KMS-11 (cell line): ENCODE data around the gene UCK2.

ENCODE experiments used
- H2AFZ ChIP-seq: fragments of 200-600 bp; sonication (generic); 2 replicates; pipeline ENCODE4 v1.6.1; 2016; ENCODE audit warnings: antibody characterized with exemption, mixed run types, low read depth
- H3K27ac ChIP-seq: fragments of 200-600 bp; sonication (generic); 2 replicates; pipeline ENCODE4 v1.6.1; 2016; ENCODE audit warnings: mild to moderate bottlenecking, mixed run types
- H3K27me3 ChIP-seq: fragments of 200-600 bp; sonication (generic); 2 replicates; pipeline ENCODE4 v1.6.1; 2017; ENCODE audit warnings: mild to moderate bottlenecking, low read depth, mixed run types, moderate library complexity; ENCODE audit not compliant: insufficient read depth
- H3K36me3 ChIP-seq: fragments of 200-600 bp; sonication (generic); 2 replicates; pipeline ENCODE4 v1.6.1; 2017; ENCODE audit warnings: mild to moderate bottlenecking, mixed run types; ENCODE audit not compliant: insufficient read depth
- H3K4me1 ChIP-seq: fragments of 200-600 bp; sonication (generic); 2 replicates; pipeline ENCODE4 v1.6.1; 2016; ENCODE audit warnings: mild to moderate bottlenecking, low read depth, mixed run types; ENCODE audit not compliant: poor library complexity, severe bottlenecking
- H3K4me2 ChIP-seq: fragments of 200-600 bp; sonication (generic); 2 replicates; pipeline ENCODE4 v1.7.0; 2016; ENCODE audit warnings: mild to moderate bottlenecking, mixed run types
- H3K4me3 ChIP-seq: fragments of 200-600 bp; sonication (generic); IDR thresholded peaks from 2 replicates; pipeline ENCODE4 v1.6.1; 2017; ENCODE audit warnings: low read depth, low read length, mixed read lengths; ENCODE audit not compliant: insufficient read depth
- H3K79me2 ChIP-seq: fragments of 200-600 bp; sonication (generic); 2 replicates; pipeline ENCODE4 v1.6.1; 2016; ENCODE audit warnings: low read depth, mixed run types; ENCODE audit not compliant: insufficient read depth
- H3K9ac ChIP-seq: fragments of 200-600 bp; sonication (generic); 2 replicates; pipeline ENCODE4 v1.6.1; 2016; ENCODE audit warnings: mild to moderate bottlenecking, mixed run types
- H4K20me1 ChIP-seq: fragments of 200-600 bp; sonication (generic); 2 replicates; pipeline ENCODE4 v1.6.1; 2016; ENCODE audit warnings: mild to moderate bottlenecking, mixed run types; ENCODE audit not compliant: insufficient read depth
- CTCF ChIP-seq: fragments of 200-600 bp; sonication (generic); conservative IDR thresholded peaks from 2 replicates; pipeline ENCODE4 v1.6.1; 2017; ENCODE audit warnings: low read depth, mild to moderate bottlenecking, antibody characterized with exemption, low read length, moderate library complexity, mixed read lengths

The UCK2 gene

GRCh38 chr1:165930961-165931360 lies 103.5 kb downstream of the UCK2 start:
- no peak for TF ChIP-seq CTCF
- Histone ChIP-seq H3K27me3 (no peaks in the 10 kb centered on the region), H3K4me1 (peaks cover 7% of the 10 kb centered on the region), H4K20me1 (no peaks in the 10 kb centered on the region), H3K4me2 (no peak overlapping the region), H3K79me2 (no peaks in the 10 kb centered on the region), H3K36me3 (no peaks in the 10 kb centered on the region), H3K9ac (no peak overlapping the region), H2AFZ (no peak overlapping the region), H3K4me3 (no peak overlapping the region), H3K27ac (no peak overlapping the region)

GRCh38 chr1:165933446-165934170 lies 106.2 kb downstream of the UCK2 start:
- H3K79me2 ChIP-seq: no peaks in the 10 kb centered on the region
- no peak overlapping the region for H2AFZ ChIP-seq
- H3K4me1 ChIP-seq: no peaks in the 10 kb centered on the region
- no peak for TF ChIP-seq CTCF
- H3K27me3 ChIP-seq: no peaks in the 10 kb centered on the region
- no peak overlapping the region for H3K4me3 ChIP-seq
- H4K20me1 ChIP-seq: no peaks in the 10 kb centered on the region
- no peak overlapping the region for H3K27ac ChIP-seq
- no peak overlapping the region for H3K9ac ChIP-seq
- no peaks in the 10 kb centered on the region for H3K36me3 ChIP-seq
- no peak overlapping the region for H3K4me2 ChIP-seq

GRCh38 chr1:165936542-165936941 lies 109.1 kb downstream of the UCK2 start:
- Histone ChIP-seq H2AFZ (no peak overlapping the region), H3K27me3 (no peaks in the 10 kb centered on the region), H3K79me2 (no peaks in the 10 kb centered on the region), H3K27ac (no peak overlapping the region), H3K36me3 (no peaks in the 10 kb centered on the region), H3K9ac (no peak overlapping the region), H4K20me1 (no peaks in the 10 kb centered on the region), H3K4me1 (no peaks in the 10 kb centered on the region), H3K4me2 (no peak overlapping the region), H3K4me3 (no peak overlapping the region)
- no peak for TF ChIP-seq CTCF

GRCh38 chr1:165937829-165938228 lies 110.4 kb downstream of the UCK2 start:
- H3K4me3 ChIP-seq: no peak overlapping the region

More at GRCh38 chr1:165937829-165938228, 110.4 kb downstream of the UCK2 start:
- no peaks in the 10 kb centered on the region for H3K4me1 ChIP-seq
- no peak for TF ChIP-seq CTCF
- H2AFZ ChIP-seq: no peak overlapping the region
- H4K20me1 ChIP-seq: no peaks in the 10 kb centered on the region
- H3K4me2 ChIP-seq: no peak overlapping the region
- H3K36me3 ChIP-seq: no peaks in the 10 kb centered on the region
- H3K27ac ChIP-seq: no peak overlapping the region
- no peaks in the 10 kb centered on the region for H3K79me2 ChIP-seq
- H3K27me3 ChIP-seq: no peaks in the 10 kb centered on the region
- no peak overlapping the region for H3K9ac ChIP-seq
